NB4 (cell line): ENCODE results near the gene CTDSPL.

Experiments
- CTCF ChIP-seq: IDR thresholded peaks from one replicate; pipeline ENCODE4 v1.5.1; 2012; ENCODE audit warnings: low read depth, low read length
- MAX ChIP-seq: IDR thresholded peaks from 2 replicates; pipeline ENCODE4 v1.6.1; 2011; ENCODE audit warnings: low read depth, low read length
- MYC ChIP-seq: IDR thresholded peaks from 2 replicates; pipeline ENCODE4 v1.6.1; 2011; ENCODE audit warnings: low read depth, low read length
- POLR2A ChIP-seq: IDR thresholded peaks from 2 replicates; pipeline ENCODE4 v1.6.1; 2011; ENCODE audit warnings: mild to moderate bottlenecking; ENCODE audit not compliant: insufficient read length; ENCODE audit errors: extremely low read depth

- TF ChIP-seq MAX (no peak), CTCF (no peak), POLR2A (no peak), MYC (no peak)
Measured at GRCh38 chr3:37867144-37867543, 5.5 kb downstream of the CTDSPL start.
